Measurements from ENCODE around the gene IKZF4.

IKZF4 gene

GRCh38 chr12:56086608-56087007 is 65.8 kb downstream of the IKZF4 start:
- Histone ChIP-seq H3K27ac (ENCODE audit: low read depth, low read length) (no peak overlapping the region), H3F3A (ENCODE audit: insufficient read depth) (0 out of 2 replicates have a peak, but pooled peaks cover 2% of the 10 kb centered on the region), H3K27me3 (ENCODE audit: low read length) (no peaks in the 10 kb centered on the region), H4K20me1 (ENCODE audit: low read depth, low read length) (no peaks in the 10 kb centered on the region), H3K4me3 (ENCODE audit: insufficient read depth, low read length, poor library complexity, severe bottlenecking) (no peak overlapping the region), H2AFZ (ENCODE audit: low read depth, low read length, severe bottlenecking) (no peak overlapping the region), H3K9me3 (ENCODE audit: insufficient read depth, low read length) (no peaks in the 10 kb centered on the region), H3K9me2 (replicated peaks; ENCODE audit: insufficient read depth, low read length) (no peaks in the 10 kb centered on the region), H3K36me3 (ENCODE audit: low read length) (no peaks in the 10 kb centered on the region), H3K4me2 (ENCODE audit: low read depth, low read length, poor library complexity, severe bottlenecking) (no peak overlapping the region), H3K9ac (ENCODE audit: low read length) (no peak overlapping the region), H3K79me2 (ENCODE audit: insufficient read depth, low read length) (no peaks in the 10 kb centered on the region)
- TF ChIP-seq CTCF (IDR thresholded peaks at IDR 0.05; ENCODE audit: insufficient read depth, low read length, poor library complexity, severe bottlenecking) (no peak), EZH2phosphoT487 (conservative IDR thresholded peaks at IDR 0.05; ENCODE audit: low read length) (no peak)

- TF ChIP-seq CTCF (IDR thresholded peaks at IDR 0.05; ENCODE audit: insufficient read depth, low read length, poor library complexity, severe bottlenecking) (no peak), EZH2phosphoT487 (conservative IDR thresholded peaks at IDR 0.05; ENCODE audit: low read length) (no peak)
- H2AFZ ChIP-seq (ENCODE audit: low read depth, low read length, severe bottlenecking), result no peak overlapping the region
- no peaks in the 10 kb centered on the region for H3K9me2 ChIP-seq (replicated peaks; ENCODE audit: insufficient read depth, low read length)
- 0 out of 2 replicates have a peak, but pooled peaks cover 2% of the 10 kb centered on the region for H3F3A ChIP-seq (ENCODE audit: insufficient read depth)
- H3K27ac ChIP-seq (ENCODE audit: low read depth, low read length), result no peak overlapping the region
- no peaks in the 10 kb centered on the region for H3K9me3 ChIP-seq (ENCODE audit: insufficient read depth, low read length)
- H3K36me3 ChIP-seq (ENCODE audit: low read length), result no peaks in the 10 kb centered on the region
- H3K4me3 ChIP-seq (ENCODE audit: insufficient read depth, low read length, poor library complexity, severe bottlenecking), result no peak overlapping the region
- H4K20me1 ChIP-seq (ENCODE audit: low read depth, low read length), result no peaks in the 10 kb centered on the region
- H3K79me2 ChIP-seq (ENCODE audit: insufficient read depth, low read length), result no peaks in the 10 kb centered on the region
- H3K27me3 ChIP-seq (ENCODE audit: low read length), result no peaks in the 10 kb centered on the region
- H3K4me2 ChIP-seq (ENCODE audit: low read depth, low read length, poor library complexity, severe bottlenecking), result no peak overlapping the region
- H3K9ac ChIP-seq (ENCODE audit: low read length), result no peak overlapping the region
Measured at GRCh38 chr12:56087220-56087619, 66.4 kb downstream of the IKZF4 start.

Measured in SU-DHL-6 (cell line).